Gastrocnemius medialis (tissue), 4 donors: ENCODE measurements around the gene SULT2A1. TPM values are rescaled to one million over a fixed set of nuclear protein-coding genes. Genes with fewer than 3 reads are reported as not detected.
A peak's percentile ranks its signal among the peaks of the same experiment; 100 is the strongest.
"Not testable (repeated sequence)": the region's sequence is repeated elsewhere in the genome, so short reads cannot be mapped to it uniquely, and the experiment has no call there.

Source experiments
- ATAC-seq, 2 donors: fragments of 150-250 bp; one replicate each; pipeline ENCODE4 v1.9.1; 2016
- DNase-seq, 2 donors: peaks; one replicate each; pipeline ENCODE4 v3.0.0-alpha.2; 2019
- H3K27ac ChIP-seq, 4 donors: fragments of 200-600 bp; sonication (generic); 1 replicate in 1 of 4; 2 replicates in 3 of 4; pipeline ENCODE4 v1.5.1; 2016 to 2018; ENCODE audit warnings: mild to moderate bottlenecking in 2 of 4, moderate library complexity in 1 of 4
- H3K27me3 ChIP-seq, 3 donors: fragments of 200-600 bp; sonication (generic) in 2 of 3; 1 replicate in 1 of 3; 2 replicates in 2 of 3; pipeline versions ENCODE4 v1.5.1 to v1.6.0; 2016 to 2019; ENCODE audit warnings: mild to moderate bottlenecking in 1 of 3, moderate library complexity in 1 of 3
- H3K36me3 ChIP-seq, 2 donors: fragments of 200-600 bp; sonication (generic) in 1 of 2; one replicate each; pipeline ENCODE4 v1.5.1; 2017 to 2018
- H3K4me1 ChIP-seq, 2 donors: fragments of 200-600 bp; sonication (generic) in 1 of 2; one replicate each; pipeline ENCODE4 v1.5.1; 2016 to 2017; ENCODE audit warnings: mild to moderate bottlenecking in 2 of 2
- H3K4me3 ChIP-seq, 4 donors: fragments of 200-600 bp; sonication (generic) in 3 of 4; 1 replicate in 1 of 4; 2 replicates in 3 of 4; pipeline ENCODE4 v1.5.1; 2016 to 2019; ENCODE audit warnings: mild to moderate bottlenecking in 2 of 4
- H3K9me3 ChIP-seq, 3 donors: fragments of 200-600 bp; sonication (generic) in 2 of 3; 1 replicate in 1 of 3; 2 replicates in 2 of 3; pipeline ENCODE4 v1.5.1; 2016 to 2019
- POLR2A ChIP-seq, 2 donors: fragments of 450-650 bp; IDR thresholded peaks; one replicate each; pipeline ENCODE4 v1.6.1; 2017; ENCODE audit warnings: antibody characterized with exemption in 2 of 2, mild to moderate bottlenecking in 2 of 2, moderate library complexity in 2 of 2
- in situ Hi-C, 4 donors: fragments of 200-750 bp; cut with MboI; loops; one replicate each; pipeline versions ENCODE4 v1.15.0 to v1.8.0; 2017; ENCODE audit warnings: low sequenced_read_pairs in 4 of 4
- intact Hi-C: fragments of 100-400 bp; cut with DNase I; formaldehyde crosslinking; loops from one replicate; pipeline ENCODE4 v1.15.1; 2023; ENCODE audit warnings: low total_unique reads
- total RNA-seq, 4 donors: library from RNA; depleted of rRNA; stranded (reverse); fragments of >200 nt; gene quantifications; one replicate each; pipeline versions ENCODE4 v1.1.0 to v1.2.3, GENCODE V29; 2016
- TF ChIP-seq, protein P1 (sequence below), 5 experiments: fragments of 450-650 bp in 3 of 5; fragments of 200-600 bp in 2 of 5; sonication (generic) in 2 of 5; IDR thresholded peaks in 4 of 5; conservative IDR thresholded peaks in 1 of 5; 1 replicate in 4 of 5; 2 replicates in 1 of 5; pipeline ENCODE4 v1.5.1; 2016 to 2019; ENCODE audit warnings: antibody characterized with exemption in 5 of 5, mild to moderate bottlenecking in 3 of 5, moderate library complexity in 3 of 5

Gene SULT2A1
- total RNA-seq, 4 donors from 2014 or later: 0.55 to 1.4 TPM; not detected in 2

DNA sequence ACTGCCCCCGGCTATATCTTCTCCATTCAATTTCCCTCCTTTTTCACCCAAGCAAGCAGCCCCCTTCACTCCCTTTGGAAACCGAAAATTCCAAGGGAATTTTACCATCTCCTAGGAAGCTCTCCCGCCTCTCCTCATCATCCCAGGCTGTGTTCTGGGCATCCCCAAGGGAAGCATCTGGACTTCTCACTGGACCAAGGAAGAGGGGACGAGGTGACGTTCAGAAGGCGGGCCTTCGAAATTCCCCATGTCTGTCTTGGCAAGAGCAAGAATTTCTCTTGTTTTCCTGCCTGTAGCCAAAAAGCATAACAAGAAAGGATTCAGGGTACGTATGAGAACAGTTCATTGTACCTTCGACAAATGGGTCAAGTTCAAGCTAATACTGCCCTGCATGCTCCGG, 20.9 kb downstream of the SULT2A1 start:
- Histone ChIP-seq H3K4me1 (no peaks in the 10 kb centered on the region), H3K4me3 (no peak overlapping the region), H3K27ac (no peak overlapping the region), H3K36me3 (no peaks in the 10 kb centered on the region), H3K27me3 (no peaks in the 10 kb centered on the region), H3K9me3 (no peaks in the 10 kb centered on the region)
- ATAC-seq: no peak
- intact Hi-C loops (no loop called here), in situ Hi-C loops (loop anchor here in 1 of 4 donors (25.0 kb wide), 1 partner anchor 122 kb away; the partner anchor contains the start of genes BSPH1 and ELSPBP1)
- TF ChIP-seq POLR2A (IDR thresholded peaks at IDR 0.05): no peak
- no peak for DNase-seq

DNA sequence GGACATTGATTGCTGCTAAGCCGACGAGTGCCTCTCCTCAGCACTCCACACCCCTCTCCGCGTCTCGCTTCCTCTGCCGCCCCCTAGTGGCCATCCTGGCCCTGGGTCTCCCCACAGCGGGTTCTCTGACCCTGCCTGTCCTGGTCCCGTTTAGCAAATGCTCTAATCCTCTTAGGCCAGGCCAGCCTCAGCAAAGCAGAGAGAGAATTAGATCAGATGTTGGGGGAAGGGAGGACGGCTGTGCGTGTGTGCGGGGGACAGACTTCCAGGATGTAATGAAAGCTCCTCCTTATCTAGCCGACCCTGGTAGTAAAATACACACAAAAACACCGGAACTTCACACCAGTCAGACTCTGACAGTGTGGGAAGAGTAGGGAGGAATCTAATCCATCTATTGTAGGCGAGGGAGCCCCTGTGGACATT, 22.6 kb downstream of the SULT2A1 start:
- intact Hi-C loops (loop anchor here (2.0 kb wide), 1 partner anchor 151 kb away; the partner anchor contains the start of gene EHD2), in situ Hi-C loops (loop anchor here in 1 of 4 donors (25.0 kb wide), 1 partner anchor 124 kb away; the partner anchor contains the start of genes BSPH1 and ELSPBP1)
- H3K4me1 ChIP-seq: no peaks in the 10 kb centered on the region
- H3K36me3 ChIP-seq: no peaks in the 10 kb centered on the region
- H3K9me3 ChIP-seq: no peaks in the 10 kb centered on the region
- DNase-seq: peak; percentile 17 to 32
- no peaks in the 10 kb centered on the region for H3K27me3 ChIP-seq
- H3K27ac ChIP-seq: no peak overlapping the region
- ATAC-seq: no peak
- H3K4me3 ChIP-seq: no peak overlapping the region
- TF ChIP-seq, protein P1, sequence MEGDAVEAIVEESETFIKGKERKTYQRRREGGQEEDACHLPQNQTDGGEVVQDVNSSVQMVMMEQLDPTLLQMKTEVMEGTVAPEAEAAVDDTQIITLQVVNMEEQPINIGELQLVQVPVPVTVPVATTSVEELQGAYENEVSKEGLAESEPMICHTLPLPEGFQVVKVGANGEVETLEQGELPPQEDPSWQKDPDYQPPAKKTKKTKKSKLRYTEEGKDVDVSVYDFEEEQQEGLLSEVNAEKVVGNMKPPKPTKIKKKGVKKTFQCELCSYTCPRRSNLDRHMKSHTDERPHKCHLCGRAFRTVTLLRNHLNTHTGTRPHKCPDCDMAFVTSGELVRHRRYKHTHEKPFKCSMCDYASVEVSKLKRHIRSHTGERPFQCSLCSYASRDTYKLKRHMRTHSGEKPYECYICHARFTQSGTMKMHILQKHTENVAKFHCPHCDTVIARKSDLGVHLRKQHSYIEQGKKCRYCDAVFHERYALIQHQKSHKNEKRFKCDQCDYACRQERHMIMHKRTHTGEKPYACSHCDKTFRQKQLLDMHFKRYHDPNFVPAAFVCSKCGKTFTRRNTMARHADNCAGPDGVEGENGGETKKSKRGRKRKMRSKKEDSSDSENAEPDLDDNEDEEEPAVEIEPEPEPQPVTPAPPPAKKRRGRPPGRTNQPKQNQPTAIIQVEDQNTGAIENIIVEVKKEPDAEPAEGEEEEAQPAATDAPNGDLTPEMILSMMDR (IDR thresholded peaks at IDR 0.05 in 4 of 5, conservative IDR thresholded peaks at IDR 0.05 in 1 of 5): peak; percentile 23 to 83 (median 60)
- no peak for TF ChIP-seq POLR2A (IDR thresholded peaks at IDR 0.05)

DNA sequence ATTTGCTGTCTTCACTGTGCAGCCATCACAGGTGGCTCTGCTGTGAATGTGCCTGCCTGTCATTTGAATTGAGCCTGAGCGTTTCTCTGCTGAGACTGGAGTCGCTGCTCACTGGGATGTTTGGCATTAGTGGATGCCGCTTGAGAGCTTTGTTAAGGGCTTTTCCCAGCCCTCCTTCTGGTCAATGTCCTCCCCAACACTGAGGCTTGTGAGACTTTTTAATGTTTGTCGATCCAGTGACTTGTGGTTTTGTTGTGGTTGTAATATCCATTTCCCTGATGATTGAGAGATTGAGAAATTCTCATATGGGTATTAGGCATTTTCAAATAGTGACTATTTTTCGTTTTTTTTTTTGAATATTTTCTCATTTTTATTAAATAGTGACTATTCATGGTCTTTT, 24.5 kb downstream of the SULT2A1 start:
- Histone ChIP-seq H3K4me1 (no peaks in the 10 kb centered on the region), H3K27me3 (no peaks in the 10 kb centered on the region), H3K27ac (no peak overlapping the region), H3K4me3 (no peak overlapping the region), H3K36me3 (no peaks in the 10 kb centered on the region), H3K9me3 (no peaks in the 10 kb centered on the region)
- intact Hi-C loops: loop anchor here (2.0 kb wide), 1 partner anchor 149 kb away; the partner anchor contains the start of gene EHD2
- no peak for DNase-seq
- in situ Hi-C loops: loop anchor here in 1 of 4 donors (25.0 kb wide), 1 partner anchor 126 kb away; the partner anchor contains the start of genes BSPH1 and ELSPBP1
- TF ChIP-seq, protein P1 (IDR thresholded peaks at IDR 0.05 in 4 of 5, conservative IDR thresholded peaks at IDR 0.05 in 1 of 5): no peak
- TF ChIP-seq POLR2A (IDR thresholded peaks at IDR 0.05): no peak
- no peak for ATAC-seq

DNA sequence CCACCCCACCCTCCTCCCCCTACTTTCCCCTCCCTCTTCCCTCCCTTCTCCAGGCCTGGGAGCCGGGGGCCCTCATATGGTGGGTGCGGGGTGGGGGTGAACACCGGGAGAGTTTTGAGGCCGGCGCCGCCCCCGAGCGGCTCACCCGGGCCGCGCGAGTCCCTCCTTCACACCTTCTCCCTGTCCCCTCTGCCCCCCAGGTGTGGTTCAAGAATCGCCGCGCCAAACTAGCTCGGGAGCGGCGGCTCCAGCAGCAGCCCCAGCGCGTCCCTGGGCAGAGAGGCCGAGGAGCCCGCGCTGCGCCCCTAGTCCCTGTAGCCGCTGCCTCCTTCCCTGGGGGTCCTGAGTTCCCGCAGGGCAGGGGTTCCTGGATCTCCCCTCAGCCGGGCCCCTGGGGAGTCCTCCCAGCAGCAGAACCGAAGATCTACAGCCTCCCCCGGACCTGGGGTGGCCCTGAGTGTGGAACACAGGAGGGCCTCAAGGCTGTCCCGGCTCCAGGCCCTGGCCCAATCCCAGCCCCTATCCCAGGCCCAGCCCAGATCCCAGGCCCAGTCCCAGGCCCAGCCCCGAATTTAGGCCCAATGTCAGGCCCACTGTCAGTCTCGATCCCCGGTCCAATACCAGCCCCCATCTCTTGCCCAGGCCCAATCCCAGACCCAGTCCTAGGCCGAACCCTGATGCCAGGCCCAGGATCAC, 25.4 kb downstream of the SULT2A1 start:
- ATAC-seq: no peak
- no peak for TF ChIP-seq POLR2A (IDR thresholded peaks at IDR 0.05)
- TF ChIP-seq, protein P1 (IDR thresholded peaks at IDR 0.05 in 4 of 5, conservative IDR thresholded peaks at IDR 0.05 in 1 of 5): no peak

DNA sequence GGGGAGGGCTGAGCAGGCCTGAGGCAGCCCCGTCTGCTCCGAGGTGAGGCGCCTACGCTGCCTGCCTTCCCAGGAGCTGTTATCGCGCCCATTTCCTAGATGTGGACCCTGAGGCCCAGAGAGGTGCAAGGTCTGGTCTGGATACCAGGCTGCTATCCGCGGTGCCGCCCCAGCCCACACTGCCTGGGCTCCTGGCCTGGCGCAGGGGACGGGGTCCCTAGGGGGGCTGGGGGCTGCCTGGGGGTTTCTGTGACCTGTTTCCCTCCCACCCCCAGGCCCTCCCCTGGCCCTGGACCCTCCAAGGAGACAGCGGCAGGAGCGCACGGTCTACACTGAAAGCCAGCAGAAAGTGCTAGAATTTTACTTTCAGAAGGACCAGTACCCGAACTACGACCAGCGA, 26.3 kb downstream of the SULT2A1 start:
- H3K27me3 ChIP-seq, H3K27ac ChIP-seq, H3K4me1 ChIP-seq, ATAC-seq, H3K4me3 ChIP-seq, DNase-seq, intact Hi-C loops, H3K9me3 ChIP-seq, H3K36me3 ChIP-seq: not testable (repeated sequence)
- in situ Hi-C loops: loop anchor here in 1 of 4 donors (25.0 kb wide), 1 partner anchor 127 kb away; the partner anchor contains the start of genes BSPH1 and ELSPBP1

More for the DNA sequence above, 25.4 kb downstream of the SULT2A1 start:
- Histone ChIP-seq H3K27ac (no peak overlapping the region), H3K4me1 (no peaks in the 10 kb centered on the region), H3K4me3 (no peak overlapping the region), H3K9me3 (no peaks in the 10 kb centered on the region), H3K36me3 (no peaks in the 10 kb centered on the region), H3K27me3 (no peaks in the 10 kb centered on the region)
- in situ Hi-C loops (loop anchor here in 1 of 4 donors (25.0 kb wide), 1 partner anchor 127 kb away; the partner anchor contains the start of genes BSPH1 and ELSPBP1), intact Hi-C loops (no loop called here)
- DNase-seq: no peak

DNA sequence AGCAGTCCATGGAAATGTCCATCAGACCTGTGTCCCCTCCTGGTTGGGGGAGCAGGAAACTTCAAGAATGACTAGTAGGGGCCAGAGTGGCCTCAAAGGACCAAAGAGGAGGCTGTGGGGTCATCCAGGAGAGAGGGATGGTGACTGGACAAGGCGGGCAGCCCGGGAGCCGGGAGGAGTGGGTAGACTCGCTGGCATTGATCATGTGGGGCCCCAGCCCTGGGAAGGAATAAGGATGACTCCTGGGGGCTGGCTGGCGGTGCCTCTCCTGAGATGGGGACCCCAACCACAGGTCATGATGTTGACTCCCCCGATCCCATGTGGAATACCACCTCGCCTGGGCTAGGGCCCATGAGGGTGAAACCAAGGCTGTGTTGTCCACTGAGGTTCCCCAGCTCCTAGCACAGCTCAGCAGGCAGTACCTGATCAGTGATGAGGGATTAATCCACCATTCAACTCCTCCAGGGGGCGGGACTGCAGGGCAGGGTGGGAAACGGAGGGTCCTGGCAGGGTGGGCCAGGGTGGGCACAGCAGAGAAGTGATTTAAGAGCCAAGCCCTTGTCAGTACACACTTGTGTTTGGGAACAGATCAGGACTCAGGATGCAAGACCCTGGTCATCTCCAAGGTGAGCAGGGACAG, 27.3 kb downstream of the SULT2A1 start, which contains the start of gene TPRX2:
TPRX2 (plus strand) TSS at position 590 of the 640 bp plus-strand sequence; CDS start at position 602, 12 bp downstream.
- DNase-seq, H3K4me1 ChIP-seq, H3K36me3 ChIP-seq, intact Hi-C loops, H3K9me3 ChIP-seq, H3K4me3 ChIP-seq, H3K27ac ChIP-seq, H3K27me3 ChIP-seq, ATAC-seq: not testable (repeated sequence)
- in situ Hi-C loops: loop anchor here in 1 of 4 donors (25.0 kb wide), 1 partner anchor 129 kb away; the partner anchor contains the start of genes BSPH1 and ELSPBP1

GRCh38 chr19:47858231-47858630, 27.9 kb downstream of the SULT2A1 start:
- DNase-seq, H3K27ac ChIP-seq, ATAC-seq, H3K27me3 ChIP-seq, H3K4me3 ChIP-seq, H3K9me3 ChIP-seq, H3K4me1 ChIP-seq, intact Hi-C loops, H3K36me3 ChIP-seq: not testable (repeated sequence)
- in situ Hi-C loops: loop anchor here in 1 of 4 donors (25.0 kb wide), 1 partner anchor 129 kb away; the partner anchor contains the start of genes BSPH1 and ELSPBP1
